Endodermal cell (in vitro differentiated cells): ENCODE data around the gene ASMT. TPM values are rescaled to one million over a fixed set of nuclear protein-coding genes. Genes with fewer than 3 reads are reported as not detected.

Source experiments
- DNase-seq: peaks from one replicate; pipeline ENCODE4 v3.0.0-alpha.2; 2017
- H3K27ac ChIP-seq: 2 replicates; pipeline ENCODE4 v1.5.1; 2013; ENCODE audit warnings: mild to moderate bottlenecking, low read depth, low read length, moderate library complexity
- H3K27me3 ChIP-seq: 2 replicates; pipeline ENCODE4 v1.6.1; 2013; ENCODE audit warnings: mild to moderate bottlenecking, low read length, moderate library complexity; ENCODE audit not compliant: insufficient read depth, control insufficient read depth, poor library complexity, severe bottlenecking
- H3K36me3 ChIP-seq: 2 replicates; pipeline ENCODE4 v1.7.0; 2013; ENCODE audit warnings: mild to moderate bottlenecking, low read length, moderate library complexity; ENCODE audit not compliant: control insufficient read depth, insufficient read depth
- H3K4me1 ChIP-seq: one replicate; pipeline ENCODE4 v1.7.0; 2013; ENCODE audit warnings: low read length; ENCODE audit not compliant: control insufficient read depth, insufficient read depth
- H3K4me3 ChIP-seq: 2 replicates; pipeline ENCODE4 v1.5.1; 2013; ENCODE audit warnings: mild to moderate bottlenecking, low read length, moderate library complexity
- H3K9ac ChIP-seq: 2 replicates; pipeline ENCODE4 v1.6.1; 2013; ENCODE audit warnings: mild to moderate bottlenecking, low read length, moderate library complexity; ENCODE audit not compliant: poor library complexity, severe bottlenecking; ENCODE audit errors: extremely low read depth
- H3K9me3 ChIP-seq: 2 replicates; pipeline ENCODE4 v1.6.1; 2013; ENCODE audit warnings: mild to moderate bottlenecking, low read length, moderate library complexity; ENCODE audit not compliant: control insufficient read depth
- H3K27ac Mint-ChIP-seq: 2 replicates; pipeline ENCODE4 v1.8.0; 2020; ENCODE audit warnings: mixed read lengths
- H3K27me3 Mint-ChIP-seq: 2 replicates; pipeline ENCODE4 v1.8.0; 2021; ENCODE audit warnings: mild to moderate bottlenecking, mixed read lengths; ENCODE audit not compliant: insufficient read depth
- H3K36me3 Mint-ChIP-seq: 2 replicates; pipeline ENCODE4 v1.8.0; 2020; ENCODE audit warnings: low read depth, mixed read lengths
- H3K4me1 Mint-ChIP-seq: 2 replicates; pipeline ENCODE4 v1.8.0; 2020; ENCODE audit warnings: mixed read lengths
- H3K4me3 Mint-ChIP-seq: 2 replicates; pipeline ENCODE4 v1.8.0; 2020; ENCODE audit warnings: mild to moderate bottlenecking, moderate library complexity, mixed read lengths
- H3K9me3 Mint-ChIP-seq: 2 replicates; pipeline ENCODE4 v1.8.0; 2020; ENCODE audit warnings: mild to moderate bottlenecking, mixed read lengths
- WGBS, 2 experiments: methylation state at CpG; one replicate each; pipeline versions ENCODE4 v1.1.5 to v1.1.7; 2013; ENCODE audit warnings: missing lambda C conversion rate in 2 of 2, mixed read lengths in 1 of 2; ENCODE audit not compliant: insufficient coverage in 1 of 2, insufficient read length in 1 of 2; 5-methylcytosine and 5-hydroxymethylcytosine counted together
- total RNA-seq, 2 donors: library from RNA; stranded (reverse); fragmentation: NEBNext Ultra II Directional in 1 of 2; extraction: Animal tissue kit (Norgen Biotek cat#: 25700) in 1 of 2; gene quantifications; 2 replicates in 1 of 2; 3 replicates in 1 of 2; pipeline ENCODE4 v1.2.1, GENCODE V29; 2021
- TF ChIP-seq, protein P1 (sequence below): fragments of 200-600 bp; sonication (generic); conservative IDR thresholded peaks from 2 replicates; pipeline ENCODE4 v1.5.0; 2021; ENCODE audit warnings: antibody characterized with exemption, mild to moderate bottlenecking

Gene ASMT
- total RNA-seq, 2 donors from 2014 or later, result not detected

DNA sequence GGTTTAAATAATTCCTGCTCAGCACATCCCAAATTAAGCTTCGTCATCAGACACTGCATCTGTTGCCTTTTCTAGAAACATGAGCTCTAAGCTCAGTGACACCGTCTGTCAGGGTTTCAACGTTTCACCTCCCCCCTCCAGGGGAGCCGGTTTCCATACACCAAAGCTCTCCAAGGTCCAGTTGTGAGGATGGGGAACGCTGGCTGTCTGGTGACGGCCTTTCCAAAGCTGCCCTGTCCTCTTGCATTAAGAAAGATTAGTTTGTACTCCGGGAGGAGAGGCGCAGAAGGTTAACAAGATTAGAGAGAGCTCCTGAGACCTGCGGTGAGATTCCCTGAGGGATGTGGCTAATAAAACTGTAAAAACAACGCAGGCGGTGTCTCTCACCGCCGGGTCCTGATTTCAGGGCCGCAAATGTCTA lies 43.2 kb downstream of the ASMT start:
- DNase-seq, result peak; percentile 52
- TF ChIP-seq, protein P1, sequence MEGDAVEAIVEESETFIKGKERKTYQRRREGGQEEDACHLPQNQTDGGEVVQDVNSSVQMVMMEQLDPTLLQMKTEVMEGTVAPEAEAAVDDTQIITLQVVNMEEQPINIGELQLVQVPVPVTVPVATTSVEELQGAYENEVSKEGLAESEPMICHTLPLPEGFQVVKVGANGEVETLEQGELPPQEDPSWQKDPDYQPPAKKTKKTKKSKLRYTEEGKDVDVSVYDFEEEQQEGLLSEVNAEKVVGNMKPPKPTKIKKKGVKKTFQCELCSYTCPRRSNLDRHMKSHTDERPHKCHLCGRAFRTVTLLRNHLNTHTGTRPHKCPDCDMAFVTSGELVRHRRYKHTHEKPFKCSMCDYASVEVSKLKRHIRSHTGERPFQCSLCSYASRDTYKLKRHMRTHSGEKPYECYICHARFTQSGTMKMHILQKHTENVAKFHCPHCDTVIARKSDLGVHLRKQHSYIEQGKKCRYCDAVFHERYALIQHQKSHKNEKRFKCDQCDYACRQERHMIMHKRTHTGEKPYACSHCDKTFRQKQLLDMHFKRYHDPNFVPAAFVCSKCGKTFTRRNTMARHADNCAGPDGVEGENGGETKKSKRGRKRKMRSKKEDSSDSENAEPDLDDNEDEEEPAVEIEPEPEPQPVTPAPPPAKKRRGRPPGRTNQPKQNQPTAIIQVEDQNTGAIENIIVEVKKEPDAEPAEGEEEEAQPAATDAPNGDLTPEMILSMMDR, result no peak
- Histone ChIP-seq H3K36me3 (no peaks in the 10 kb centered on the region), H3K4me3 (no peak overlapping the region), H3K4me1 (no peaks in the 10 kb centered on the region), H3K9me3 (no peaks in the 10 kb centered on the region), H3K27ac (peak overlapping the region; percentile 94), H3K9ac (no peak overlapping the region), H3K27me3 (no peaks in the 10 kb centered on the region)
- Mint-ChIP-seq H3K9me3 (peaks cover 12% of the 10 kb centered on the region), H3K27me3 (no peaks in the 10 kb centered on the region), H3K27ac (no peak overlapping the region), H3K4me3 (no peak overlapping the region), H3K36me3 (no peaks in the 10 kb centered on the region), H3K4me1 (peaks cover 13% of the 10 kb centered on the region)
- WGBS, 2 experiments, result 64 to 76% methylated on average over 5 to 14 of the region's 14 CpGs

DNA sequence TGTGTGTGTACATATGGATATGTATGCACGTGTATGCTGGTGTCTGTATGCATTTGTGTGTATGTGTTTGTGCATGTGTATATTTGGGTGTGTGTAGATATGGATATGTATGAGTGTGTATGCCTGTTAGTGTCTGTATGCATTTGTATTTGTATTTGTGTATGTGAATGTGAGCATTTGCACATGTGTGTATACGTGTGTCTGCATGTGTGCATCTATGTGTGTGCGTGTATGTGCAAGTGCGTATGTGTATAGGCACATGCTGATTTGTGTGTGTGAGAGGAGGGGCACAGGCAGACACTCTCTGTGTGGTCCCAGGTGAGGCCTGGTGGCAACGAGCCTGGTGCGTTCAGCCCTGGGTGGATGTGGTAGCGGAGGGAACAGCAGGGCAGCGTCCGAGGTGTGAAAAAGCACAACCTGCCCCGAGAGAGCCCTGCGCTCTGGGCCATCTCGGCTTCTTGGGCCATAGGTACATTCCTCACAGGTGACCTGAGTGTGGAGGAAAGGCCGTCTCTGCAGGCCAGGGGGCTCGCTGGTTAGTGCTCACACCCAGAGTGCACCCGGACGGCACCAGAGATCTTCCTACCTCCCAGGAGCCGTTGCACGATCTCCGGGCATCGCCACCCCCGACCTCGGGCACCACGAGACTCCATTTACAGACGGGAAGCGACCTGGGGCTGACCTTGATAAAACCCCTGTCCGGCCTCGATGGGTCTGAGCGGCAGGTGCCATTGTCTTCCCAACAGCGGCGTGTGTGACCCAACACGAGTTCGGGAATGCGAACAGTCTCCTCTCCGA lies 45.0 kb downstream of the ASMT start:
- Mint-ChIP-seq H3K27me3 (no peaks in the 10 kb centered on the region), H3K36me3 (no peaks in the 10 kb centered on the region), H3K4me1 (peaks cover 13% of the 10 kb centered on the region), H3K9me3 (peaks cover 5% of the 10 kb centered on the region), H3K4me3 (no peak overlapping the region), H3K27ac (no peak overlapping the region)
- Histone ChIP-seq H3K4me3 (no peak overlapping the region), H3K27me3 (no peaks in the 10 kb centered on the region), H3K9ac (no peak overlapping the region), H3K27ac (no peak overlapping the region), H3K36me3 (no peaks in the 10 kb centered on the region), H3K4me1 (no peaks in the 10 kb centered on the region), H3K9me3 (no peaks in the 10 kb centered on the region)
- 93 to 96% methylated on average over 24 to 34 of the region's 34 CpGs for WGBS, 2 experiments
- DNase-seq, result peak; percentile 46
- TF ChIP-seq, protein P1, result no peak

DNA sequence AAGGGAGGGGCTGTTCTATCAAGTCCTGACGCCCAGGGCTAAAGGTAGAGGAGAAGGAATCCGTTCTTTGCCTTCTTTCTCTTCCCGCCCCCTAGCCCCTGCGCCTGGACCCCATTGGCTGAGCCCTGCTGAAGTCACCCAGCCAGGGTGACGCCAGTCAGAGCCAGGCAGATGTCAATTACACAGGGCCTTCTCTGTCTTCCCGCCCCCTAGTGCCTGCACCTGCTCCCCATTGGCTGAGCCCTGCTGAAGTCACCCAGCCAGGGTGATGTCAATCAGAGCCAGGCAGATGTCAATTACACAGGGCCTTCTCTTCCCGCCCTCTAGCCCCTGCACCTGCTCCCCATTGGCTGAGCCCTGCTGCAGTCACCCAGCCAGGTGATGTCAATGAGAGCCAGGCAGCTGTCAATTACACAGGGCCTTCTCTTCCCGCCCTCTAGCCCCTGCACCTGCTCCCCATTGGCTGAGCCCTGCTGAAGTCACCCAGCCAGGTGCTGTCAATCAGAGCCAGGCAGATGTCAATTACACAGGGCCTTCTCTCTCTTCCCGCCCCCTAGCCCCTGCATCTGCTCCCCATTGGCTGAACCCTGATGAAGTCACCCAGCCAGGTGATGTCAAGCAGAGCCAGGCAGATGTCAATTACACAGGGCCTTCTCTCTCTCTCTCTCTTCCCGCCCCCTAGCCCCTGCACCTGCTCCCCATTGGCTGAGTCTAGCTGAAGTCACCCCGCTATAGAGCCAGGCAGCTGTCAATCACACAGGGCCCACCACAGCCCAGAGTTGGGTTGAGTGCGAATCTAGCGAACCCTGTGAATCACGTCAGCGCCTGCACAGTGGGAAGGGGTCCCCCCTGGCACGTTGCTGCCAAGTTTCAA lies 46.4 kb downstream of the ASMT start:
- H3K4me1 ChIP-seq, result no peaks in the 10 kb centered on the region
- H3K9me3 Mint-ChIP-seq, result peaks cover 4% of the 10 kb centered on the region
- TF ChIP-seq, protein P1, result no peak
- DNase-seq, result peak; percentile 91
- no peak overlapping the region for H3K9ac ChIP-seq
- no peaks in the 10 kb centered on the region for H3K36me3 ChIP-seq
- no peak overlapping the region for H3K27ac ChIP-seq
- H3K4me1 Mint-ChIP-seq, result peaks cover 13% of the 10 kb centered on the region
- no peak overlapping the region for H3K4me3 ChIP-seq
- H3K27me3 Mint-ChIP-seq, result no peaks in the 10 kb centered on the region
- no peak overlapping the region for H3K27ac Mint-ChIP-seq
- H3K36me3 Mint-ChIP-seq, result no peaks in the 10 kb centered on the region
- H3K4me3 Mint-ChIP-seq, result peak overlapping the region; percentile 23
- no peaks in the 10 kb centered on the region for H3K9me3 ChIP-seq
- WGBS, 2 experiments, result 86 to 90% methylated on average over 12 to 16 of the region's 16 CpGs
- H3K27me3 ChIP-seq, result no peaks in the 10 kb centered on the region
